ENCODE measurements around the gene ANKRD49. TPM values are rescaled to one million over a fixed set of nuclear protein-coding genes. Genes with fewer than 3 reads are reported as not detected.

Gene ANKRD49
- polyA plus RNA-seq, 1 donor = 29.3 TPM

GRCh38 chr11:94457118-94458029 lies 36.4 kb upstream of the ANKRD49 start:
- no peak overlapping the region for H3K4me3 ChIP-seq (ENCODE audit: low read length)
- 87% methylated on average over 3 of the region's 4 CpGs for WGBS (ENCODE audit: insufficient coverage, low lambda C conversion rate)

GRCh38 chr11:94459576-94459975 lies 34.2 kb upstream of the ANKRD49 start:
- Histone ChIP-seq H3K4me1 (ENCODE audit: control insufficient read depth, insufficient read depth, low read length) (no peaks in the 10 kb centered on the region), H3K36me3 (ENCODE audit: control insufficient read depth, insufficient read depth, low read length) (peaks cover 20% of the 10 kb centered on the region), H3K27me3 (ENCODE audit: control insufficient read depth, insufficient read depth, low read length) (no peaks in the 10 kb centered on the region), H3K27ac (ENCODE audit: low read length) (no peak overlapping the region), H3K9me3 (ENCODE audit: control insufficient read depth, low read depth, low read length) (no peaks in the 10 kb centered on the region), H3K4me3 (ENCODE audit: low read length) (no peak overlapping the region)
- DNase-seq = no peak
- 100% methylated on average over 1 of the region's 2 CpGs for WGBS (ENCODE audit: insufficient coverage, low lambda C conversion rate)

More at GRCh38 chr11:94457118-94458029, 36.4 kb upstream of the ANKRD49 start:
- H3K4me1 ChIP-seq (ENCODE audit: control insufficient read depth, insufficient read depth, low read length) = no peaks in the 10 kb centered on the region
- H3K27ac ChIP-seq (ENCODE audit: low read length) = no peak overlapping the region
- H3K27me3 ChIP-seq (ENCODE audit: control insufficient read depth, insufficient read depth, low read length) = no peaks in the 10 kb centered on the region
- no peaks in the 10 kb centered on the region for H3K9me3 ChIP-seq (ENCODE audit: control insufficient read depth, low read depth, low read length)
- peaks cover 20% of the 10 kb centered on the region for H3K36me3 ChIP-seq (ENCODE audit: control insufficient read depth, insufficient read depth, low read length)
- DNase-seq = no peak

- Histone ChIP-seq H3K27ac (ENCODE audit: low read length) (no peak overlapping the region), H3K9me3 (ENCODE audit: control insufficient read depth, low read depth, low read length) (no peaks in the 10 kb centered on the region), H3K36me3 (ENCODE audit: control insufficient read depth, insufficient read depth, low read length) (peaks cover 26% of the 10 kb centered on the region), H3K27me3 (ENCODE audit: control insufficient read depth, insufficient read depth, low read length) (no peaks in the 10 kb centered on the region), H3K4me1 (ENCODE audit: control insufficient read depth, insufficient read depth, low read length) (no peaks in the 10 kb centered on the region), H3K4me3 (ENCODE audit: low read length) (no peak overlapping the region)
- no peak for DNase-seq
- WGBS (ENCODE audit: insufficient coverage, low lambda C conversion rate) = no CpG with 5 or more reads among the region's 2 CpGs
Observed at GRCh38 chr11:94469416-94469815, 24.4 kb upstream of the ANKRD49 start.

- no peaks in the 10 kb centered on the region for H3K4me1 ChIP-seq (ENCODE audit: control insufficient read depth, insufficient read depth, low read length)
- no peaks in the 10 kb centered on the region for H3K27me3 ChIP-seq (ENCODE audit: control insufficient read depth, insufficient read depth, low read length)
- H3K4me3 ChIP-seq (ENCODE audit: low read length) = no peak overlapping the region
- H3K9me3 ChIP-seq (ENCODE audit: control insufficient read depth, low read depth, low read length) = no peaks in the 10 kb centered on the region
- DNase-seq = peak; percentile 2 to 4
- WGBS (ENCODE audit: insufficient coverage, low lambda C conversion rate) = 90% methylated on average over 2 of the region's 3 CpGs
- peaks cover 24% of the 10 kb centered on the region for H3K36me3 ChIP-seq (ENCODE audit: control insufficient read depth, insufficient read depth, low read length)
- H3K27ac ChIP-seq (ENCODE audit: low read length) = no peak overlapping the region
Observed at GRCh38 chr11:94472916-94473799, 20.6 kb upstream of the ANKRD49 start.

- Histone ChIP-seq H3K27me3 (ENCODE audit: control insufficient read depth, insufficient read depth, low read length) (no peaks in the 10 kb centered on the region), H3K9me3 (ENCODE audit: control insufficient read depth, low read depth, low read length) (no peaks in the 10 kb centered on the region), H3K27ac (ENCODE audit: low read length) (no peak overlapping the region), H3K36me3 (ENCODE audit: control insufficient read depth, insufficient read depth, low read length) (peaks cover 28% of the 10 kb centered on the region), H3K4me1 (ENCODE audit: control insufficient read depth, insufficient read depth, low read length) (no peaks in the 10 kb centered on the region), H3K4me3 (ENCODE audit: low read length) (no peak overlapping the region)
- WGBS (ENCODE audit: insufficient coverage, low lambda C conversion rate) = 92% methylated on average over 2 of the region's 2 CpGs
- DNase-seq = no peak
Observed at GRCh38 chr11:94477624-94478023, 16.2 kb upstream of the ANKRD49 start.

GRCh38 chr11:94481342-94481741 lies 12.4 kb upstream of the ANKRD49 start:
- H3K9me3 ChIP-seq (ENCODE audit: control insufficient read depth, low read depth, low read length) = no peaks in the 10 kb centered on the region
- peaks cover 29% of the 10 kb centered on the region for H3K36me3 ChIP-seq (ENCODE audit: control insufficient read depth, insufficient read depth, low read length)
- H3K27me3 ChIP-seq (ENCODE audit: control insufficient read depth, insufficient read depth, low read length) = no peaks in the 10 kb centered on the region
- no peak for DNase-seq
- no peak overlapping the region for H3K27ac ChIP-seq (ENCODE audit: low read length)
- no peaks in the 10 kb centered on the region for H3K4me1 ChIP-seq (ENCODE audit: control insufficient read depth, insufficient read depth, low read length)
- no peak overlapping the region for H3K4me3 ChIP-seq (ENCODE audit: low read length)

- WGBS (ENCODE audit: insufficient coverage, low lambda C conversion rate) = 100% methylated on average over 1 of the region's 1 CpG
- peaks cover 38% of the 10 kb centered on the region for H3K36me3 ChIP-seq (ENCODE audit: control insufficient read depth, insufficient read depth, low read length)
- no peaks in the 10 kb centered on the region for H3K9me3 ChIP-seq (ENCODE audit: control insufficient read depth, low read depth, low read length)
- H3K27ac ChIP-seq (ENCODE audit: low read length) = no peak overlapping the region
- no peaks in the 10 kb centered on the region for H3K4me1 ChIP-seq (ENCODE audit: control insufficient read depth, insufficient read depth, low read length)
- H3K27me3 ChIP-seq (ENCODE audit: control insufficient read depth, insufficient read depth, low read length) = no peaks in the 10 kb centered on the region
- DNase-seq = no peak
- no peak overlapping the region for H3K4me3 ChIP-seq (ENCODE audit: low read length)
Observed at GRCh38 chr11:94486068-94486467, 7.7 kb upstream of the ANKRD49 start.

GRCh38 chr11:94494126-94494680 lies 419 bp downstream of the ANKRD49 start:
- H3K4me3 ChIP-seq (ENCODE audit: low read length) = peak overlapping the region; percentile 85
- DNase-seq = no peak
- no peaks in the 10 kb centered on the region for H3K9me3 ChIP-seq (ENCODE audit: control insufficient read depth, low read depth, low read length)
- peaks cover 27% of the 10 kb centered on the region for H3K36me3 ChIP-seq (ENCODE audit: control insufficient read depth, insufficient read depth, low read length)
- WGBS (ENCODE audit: insufficient coverage, low lambda C conversion rate) = 30% methylated on average over 2 of the region's 19 CpGs
- H3K27me3 ChIP-seq (ENCODE audit: control insufficient read depth, insufficient read depth, low read length) = no peaks in the 10 kb centered on the region
- peaks cover 8% of the 10 kb centered on the region for H3K4me1 ChIP-seq (ENCODE audit: control insufficient read depth, insufficient read depth, low read length)
- H3K27ac ChIP-seq (ENCODE audit: low read length) = peak overlapping the region; percentile 60

- H3K4me3 ChIP-seq (ENCODE audit: low read length) = no peak overlapping the region
- H3K27ac ChIP-seq (ENCODE audit: low read length) = no peak overlapping the region
- H3K4me1 ChIP-seq (ENCODE audit: control insufficient read depth, insufficient read depth, low read length) = no peaks in the 10 kb centered on the region
- no peaks in the 10 kb centered on the region for H3K27me3 ChIP-seq (ENCODE audit: control insufficient read depth, insufficient read depth, low read length)
- no peaks in the 10 kb centered on the region for H3K9me3 ChIP-seq (ENCODE audit: control insufficient read depth, low read depth, low read length)
- no peak for DNase-seq
- WGBS (ENCODE audit: insufficient coverage, low lambda C conversion rate) = no CpG with 5 or more reads among the region's 2 CpGs
- H3K36me3 ChIP-seq (ENCODE audit: control insufficient read depth, insufficient read depth, low read length) = peaks cover 26% of the 10 kb centered on the region
Observed at GRCh38 chr11:94500181-94500580, 6.4 kb downstream of the ANKRD49 start.

- Histone ChIP-seq H3K27ac (ENCODE audit: low read length) (no peak overlapping the region), H3K36me3 (ENCODE audit: control insufficient read depth, insufficient read depth, low read length) (peaks cover 26% of the 10 kb centered on the region), H3K4me3 (ENCODE audit: low read length) (no peak overlapping the region), H3K4me1 (ENCODE audit: control insufficient read depth, insufficient read depth, low read length) (no peaks in the 10 kb centered on the region), H3K9me3 (ENCODE audit: control insufficient read depth, low read depth, low read length) (no peaks in the 10 kb centered on the region), H3K27me3 (ENCODE audit: control insufficient read depth, insufficient read depth, low read length) (no peaks in the 10 kb centered on the region)
- 88% methylated on average over 1 of the region's 2 CpGs for WGBS (ENCODE audit: insufficient coverage, low lambda C conversion rate)
- no peak for DNase-seq
Observed at GRCh38 chr11:94501522-94501921, 7.7 kb downstream of the ANKRD49 start.

Measured in large intestine (tissue), 3 donors.